ENCODE results near the gene KLHL1. TPM values are rescaled to one million over a fixed set of nuclear protein-coding genes. Genes with fewer than 3 reads are reported as not detected.

The KLHL1 gene
- total and polyA plus RNA-seq, 4 donors = not detected

DNA sequence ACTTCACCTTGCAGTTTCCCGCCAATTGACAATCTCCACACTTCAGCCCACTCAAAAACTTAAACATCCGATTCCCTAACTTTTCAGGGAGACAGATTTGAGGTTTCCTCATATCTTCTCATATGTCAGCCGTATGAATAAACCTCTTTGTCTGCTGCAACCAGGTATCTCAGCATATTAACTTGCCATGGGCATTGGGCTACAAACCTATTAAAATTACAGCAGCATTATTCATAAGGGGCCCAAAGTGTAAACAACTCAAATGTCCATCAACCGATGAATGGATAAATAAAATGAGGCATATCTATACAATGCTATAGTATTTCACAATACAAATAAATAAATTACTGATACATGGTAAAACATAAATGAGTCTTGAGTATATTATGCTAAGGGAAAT, 180.0 kb downstream of the KLHL1 start:
- Histone ChIP-seq H3K9me3 (ENCODE audit: control insufficient read depth in 4 of 4, low read length in 3 of 4) (no peaks in the 10 kb centered on the region), H3K9ac (ENCODE audit: low read depth in 1 of 2, low read length in 2 of 2) (no peak overlapping the region), H3K27ac (ENCODE audit: low read depth in 1 of 2, low read length in 2 of 2) (no peak overlapping the region), H3K4me1 (ENCODE audit: control insufficient read depth in 4 of 4, insufficient read depth in 4 of 4, low read length in 3 of 4) (no peaks in the 10 kb centered on the region), H3K4me3 (ENCODE audit: low read depth in 1 of 3, low read length in 3 of 3) (no peak overlapping the region), H3K27me3 (ENCODE audit: control insufficient read depth in 4 of 4, insufficient read depth in 4 of 4, low read length in 3 of 4) (no peaks in the 10 kb centered on the region), H3K36me3 (ENCODE audit: control insufficient read depth in 4 of 4, insufficient read depth in 3 of 4, low read depth in 1 of 4, low read length in 3 of 4) (no peaks in the 10 kb centered on the region)
- 82% methylated on average over 4 of the region's 4 CpGs for WGBS
- TF ChIP-seq YY1 (IDR thresholded peaks at IDR 0.05) (no peak), TAF1 (conservative IDR thresholded peaks at IDR 0.05) (no peak)
- no peak for DNase-seq (ENCODE audit: low spot score)

DNA sequence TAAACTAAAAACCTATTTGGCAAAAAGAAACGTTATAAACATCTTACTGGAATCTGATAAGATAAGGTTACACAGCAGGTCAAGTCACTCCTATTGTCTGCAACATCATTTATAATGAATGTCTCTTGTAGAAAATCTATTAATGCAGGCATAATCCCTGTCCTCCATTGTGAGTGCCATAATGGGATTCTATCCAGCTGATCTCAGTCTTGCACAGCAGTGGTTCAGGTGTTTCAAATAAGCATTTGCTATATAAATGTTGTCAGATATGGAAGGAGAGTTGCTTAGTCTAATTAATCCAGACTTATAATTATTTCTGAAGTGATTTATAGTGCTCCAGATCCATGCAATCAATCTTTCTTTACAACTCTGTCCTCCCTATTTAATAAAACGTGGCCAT, 187.1 kb downstream of the KLHL1 start:
- Histone ChIP-seq H3K9me3 (ENCODE audit: control insufficient read depth in 4 of 4, low read length in 3 of 4) (no peaks in the 10 kb centered on the region), H3K4me1 (ENCODE audit: control insufficient read depth in 4 of 4, insufficient read depth in 4 of 4, low read length in 3 of 4) (no peaks in the 10 kb centered on the region), H3K27ac (ENCODE audit: low read depth in 1 of 2, low read length in 2 of 2) (no peak overlapping the region), H3K36me3 (ENCODE audit: control insufficient read depth in 4 of 4, insufficient read depth in 3 of 4, low read depth in 1 of 4, low read length in 3 of 4) (no peaks in the 10 kb centered on the region), H3K4me3 (ENCODE audit: low read depth in 1 of 3, low read length in 3 of 3) (no peak overlapping the region), H3K27me3 (ENCODE audit: control insufficient read depth in 4 of 4, insufficient read depth in 4 of 4, low read length in 3 of 4) (no peaks in the 10 kb centered on the region), H3K9ac (ENCODE audit: low read depth in 1 of 2, low read length in 2 of 2) (no peak overlapping the region)
- no peak for DNase-seq (ENCODE audit: low spot score)
- WGBS = 42% methylated on average over 2 of the region's 2 CpGs
- TF ChIP-seq, protein P1, sequence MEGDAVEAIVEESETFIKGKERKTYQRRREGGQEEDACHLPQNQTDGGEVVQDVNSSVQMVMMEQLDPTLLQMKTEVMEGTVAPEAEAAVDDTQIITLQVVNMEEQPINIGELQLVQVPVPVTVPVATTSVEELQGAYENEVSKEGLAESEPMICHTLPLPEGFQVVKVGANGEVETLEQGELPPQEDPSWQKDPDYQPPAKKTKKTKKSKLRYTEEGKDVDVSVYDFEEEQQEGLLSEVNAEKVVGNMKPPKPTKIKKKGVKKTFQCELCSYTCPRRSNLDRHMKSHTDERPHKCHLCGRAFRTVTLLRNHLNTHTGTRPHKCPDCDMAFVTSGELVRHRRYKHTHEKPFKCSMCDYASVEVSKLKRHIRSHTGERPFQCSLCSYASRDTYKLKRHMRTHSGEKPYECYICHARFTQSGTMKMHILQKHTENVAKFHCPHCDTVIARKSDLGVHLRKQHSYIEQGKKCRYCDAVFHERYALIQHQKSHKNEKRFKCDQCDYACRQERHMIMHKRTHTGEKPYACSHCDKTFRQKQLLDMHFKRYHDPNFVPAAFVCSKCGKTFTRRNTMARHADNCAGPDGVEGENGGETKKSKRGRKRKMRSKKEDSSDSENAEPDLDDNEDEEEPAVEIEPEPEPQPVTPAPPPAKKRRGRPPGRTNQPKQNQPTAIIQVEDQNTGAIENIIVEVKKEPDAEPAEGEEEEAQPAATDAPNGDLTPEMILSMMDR (IDR thresholded peaks at IDR 0.05; ENCODE audit: low read depth, low read length, missing input control) = no peak
- TF ChIP-seq, protein P2, sequence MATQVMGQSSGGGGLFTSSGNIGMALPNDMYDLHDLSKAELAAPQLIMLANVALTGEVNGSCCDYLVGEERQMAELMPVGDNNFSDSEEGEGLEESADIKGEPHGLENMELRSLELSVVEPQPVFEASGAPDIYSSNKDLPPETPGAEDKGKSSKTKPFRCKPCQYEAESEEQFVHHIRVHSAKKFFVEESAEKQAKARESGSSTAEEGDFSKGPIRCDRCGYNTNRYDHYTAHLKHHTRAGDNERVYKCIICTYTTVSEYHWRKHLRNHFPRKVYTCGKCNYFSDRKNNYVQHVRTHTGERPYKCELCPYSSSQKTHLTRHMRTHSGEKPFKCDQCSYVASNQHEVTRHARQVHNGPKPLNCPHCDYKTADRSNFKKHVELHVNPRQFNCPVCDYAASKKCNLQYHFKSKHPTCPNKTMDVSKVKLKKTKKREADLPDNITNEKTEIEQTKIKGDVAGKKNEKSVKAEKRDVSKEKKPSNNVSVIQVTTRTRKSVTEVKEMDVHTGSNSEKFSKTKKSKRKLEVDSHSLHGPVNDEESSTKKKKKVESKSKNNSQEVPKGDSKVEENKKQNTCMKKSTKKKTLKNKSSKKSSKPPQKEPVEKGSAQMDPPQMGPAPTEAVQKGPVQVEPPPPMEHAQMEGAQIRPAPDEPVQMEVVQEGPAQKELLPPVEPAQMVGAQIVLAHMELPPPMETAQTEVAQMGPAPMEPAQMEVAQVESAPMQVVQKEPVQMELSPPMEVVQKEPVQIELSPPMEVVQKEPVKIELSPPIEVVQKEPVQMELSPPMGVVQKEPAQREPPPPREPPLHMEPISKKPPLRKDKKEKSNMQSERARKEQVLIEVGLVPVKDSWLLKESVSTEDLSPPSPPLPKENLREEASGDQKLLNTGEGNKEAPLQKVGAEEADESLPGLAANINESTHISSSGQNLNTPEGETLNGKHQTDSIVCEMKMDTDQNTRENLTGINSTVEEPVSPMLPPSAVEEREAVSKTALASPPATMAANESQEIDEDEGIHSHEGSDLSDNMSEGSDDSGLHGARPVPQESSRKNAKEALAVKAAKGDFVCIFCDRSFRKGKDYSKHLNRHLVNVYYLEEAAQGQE (IDR thresholded peaks at IDR 0.05) = no peak
- TF ChIP-seq RAD21 (IDR thresholded peaks at IDR 0.05) (no peak), EGR1 (IDR thresholded peaks at IDR 0.05; ENCODE audit: low read depth in 2 of 2) (no peak), FOXA1 (IDR thresholded peaks at IDR 0.05) (no peak), NR2F2 (IDR thresholded peaks at IDR 0.05) (no peak), YY1 (IDR thresholded peaks at IDR 0.05) (no peak), TAF1 (conservative IDR thresholded peaks at IDR 0.05) (no peak), SP1 (IDR thresholded peaks at IDR 0.05) (no peak), JUND (IDR thresholded peaks at IDR 0.05) (no peak), HNF4A (conservative IDR thresholded peaks at IDR 0.05) (no peak), GABPA (IDR thresholded peaks at IDR 0.05 in 1 of 2, conservative IDR thresholded peaks at IDR 0.05 in 1 of 2) (no peak), FOXA2 (IDR thresholded peaks at IDR 0.05) (no peak), RXRA (IDR thresholded peaks at IDR 0.05) (no peak)
- TF ChIP-seq, protein P3, sequence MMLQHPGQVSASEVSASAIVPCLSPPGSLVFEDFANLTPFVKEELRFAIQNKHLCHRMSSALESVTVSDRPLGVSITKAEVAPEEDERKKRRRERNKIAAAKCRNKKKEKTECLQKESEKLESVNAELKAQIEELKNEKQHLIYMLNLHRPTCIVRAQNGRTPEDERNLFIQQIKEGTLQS (IDR thresholded peaks at IDR 0.05) = no peak
- TF ChIP-seq, protein P4, sequence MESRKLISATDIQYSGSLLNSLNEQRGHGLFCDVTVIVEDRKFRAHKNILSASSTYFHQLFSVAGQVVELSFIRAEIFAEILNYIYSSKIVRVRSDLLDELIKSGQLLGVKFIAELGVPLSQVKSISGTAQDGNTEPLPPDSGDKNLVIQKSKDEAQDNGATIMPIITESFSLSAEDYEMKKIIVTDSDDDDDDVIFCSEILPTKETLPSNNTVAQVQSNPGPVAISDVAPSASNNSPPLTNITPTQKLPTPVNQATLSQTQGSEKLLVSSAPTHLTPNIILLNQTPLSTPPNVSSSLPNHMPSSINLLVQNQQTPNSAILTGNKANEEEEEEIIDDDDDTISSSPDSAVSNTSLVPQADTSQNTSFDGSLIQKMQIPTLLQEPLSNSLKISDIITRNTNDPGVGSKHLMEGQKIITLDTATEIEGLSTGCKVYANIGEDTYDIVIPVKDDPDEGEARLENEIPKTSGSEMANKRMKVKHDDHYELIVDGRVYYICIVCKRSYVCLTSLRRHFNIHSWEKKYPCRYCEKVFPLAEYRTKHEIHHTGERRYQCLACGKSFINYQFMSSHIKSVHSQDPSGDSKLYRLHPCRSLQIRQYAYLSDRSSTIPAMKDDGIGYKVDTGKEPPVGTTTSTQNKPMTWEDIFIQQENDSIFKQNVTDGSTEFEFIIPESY (IDR thresholded peaks at IDR 0.05) = no peak
- TF ChIP-seq, protein P5, sequence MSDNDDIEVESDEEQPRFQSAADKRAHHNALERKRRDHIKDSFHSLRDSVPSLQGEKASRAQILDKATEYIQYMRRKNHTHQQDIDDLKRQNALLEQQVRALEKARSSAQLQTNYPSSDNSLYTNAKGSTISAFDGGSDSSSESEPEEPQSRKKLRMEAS (IDR thresholded peaks at IDR 0.05) = no peak

Measured in liver (tissue), 9 donors.